ENCODE data around the gene PIGU. TPM values are rescaled to one million over a fixed set of nuclear protein-coding genes. Genes with fewer than 3 reads are reported as not detected.

PIGU gene
- polyA plus RNA-seq, 1 of the 3 experiments (the other 2 are of a cell fraction) = 40.3 TPM

GRCh38 chr20:34709831-34710567, 33.1 kb upstream of the PIGU start:
- Histone ChIP-seq H2AFZ (ENCODE audit: low read depth) (peak overlapping the region; percentile 67; the same call in 1 of the 2 replicates), H3K9me2 (no peaks in the 10 kb centered on the region), H3K79me2 (ENCODE audit: insufficient read depth) (no peaks in the 10 kb centered on the region), H3K27me3 (ENCODE audit: insufficient read depth) (no peaks in the 10 kb centered on the region), H4K20me1 (ENCODE audit: insufficient read depth) (peaks cover 35% of the 10 kb centered on the region), H3K4me1 (ENCODE audit: control insufficient read depth in 1 of 2, insufficient read depth in 2 of 2, low read depth in 1 of 2, low read length in 1 of 2) (peaks cover 24 to 32% of the 10 kb centered on the region in 2 experiments), H3K4me2 (peak overlapping the region; percentile 80), H3K4me3 (ENCODE audit: low read depth in 2 of 2, low read length in 1 of 2) (peak overlapping the region; percentile 59 to 61), H3K9ac (no peak overlapping the region; the same call in 1 of the 2 replicates), H3K36me3 (replicated peaks in 1 of 2; ENCODE audit: control insufficient read depth in 1 of 2, insufficient read depth in 2 of 2, low read length in 1 of 2) (peaks cover 9 to 20% of the 10 kb centered on the region in 2 experiments), H3F3A (replicated peaks; ENCODE audit: insufficient read depth) (peaks cover 37% of the 10 kb centered on the region), H3K27ac (ENCODE audit: low read depth in 2 of 2, low read length in 1 of 2) (peak overlapping the region in 1 of 2 experiments; percentile 84; a peak in 2 of 4 replicates), H3K9me3 (no peaks in the 10 kb centered on the region)
- CTCF ChIA-PET = interaction anchor here (0.6 to 1.2 kb wide), 4 partner anchors 11 to 407 kb away, joined by 3 to 5 read pairs (median 3); partner anchors contain the start of gene AHCY
- WGBS (ENCODE audit: low lambda C conversion rate) = 34% methylated on average over 17 of the region's 61 CpGs
- DNase-seq = peak; percentile 90
- POLR2A ChIA-PET = interaction anchor here (0.6 to 2.3 kb wide), 3 partner anchors 115 to 152 kb away, joined by 3 to 9 read pairs (median 4); partner anchors contain the start of genes MAP1LC3A and NCOA6
- TF ChIP-seq NFIC (IDR thresholded peaks at IDR 0.05; ENCODE audit: borderline replicate concordance) (no peak), SIN3A (IDR thresholded peaks at IDR 0.05; ENCODE audit: borderline replicate concordance, low read depth, low read length) (0 out of 2 replicates have a peak, but pooled peaks have one; percentile 35), ZBTB33 (IDR thresholded peaks at IDR 0.05; ENCODE audit: borderline replicate concordance, low read depth) (no peak), JUND (IDR thresholded peaks at IDR 0.05) (no peak), GABPA (IDR thresholded peaks at IDR 0.05; ENCODE audit: low read depth) (no peak), CHD2 (IDR thresholded peaks at IDR 0.05; ENCODE audit: low read length, partially characterized antibody) (no peak), POLR2AphosphoS5 (IDR thresholded peaks at IDR 0.05; ENCODE audit: low read depth, low read length) (no peak; the same call in 1 of the 2 replicates), EZH2phosphoT487 (IDR thresholded peaks at IDR 0.05; ENCODE audit: borderline replicate concordance, low read depth) (no peak), TAF1 (IDR thresholded peaks at IDR 0.05; ENCODE audit: borderline replicate concordance, low read depth, low read length) (no peak), MEF2A (IDR thresholded peaks at IDR 0.05; ENCODE audit: borderline replicate concordance, low read depth) (no peak), FOXJ3 (CRISPR knock-in tag; IDR thresholded peaks at IDR 0.05) (no peak), EP300 (IDR thresholded peaks at IDR 0.05; ENCODE audit: borderline replicate concordance in 1 of 2, low read depth in 1 of 2, low read length in 1 of 2) (no peak), TEAD4 (IDR thresholded peaks at IDR 0.05; ENCODE audit: borderline replicate concordance, insufficient read depth) (no peak), IRF3 (IDR thresholded peaks at IDR 0.05; ENCODE audit: low read depth, low read length) (no peak), MAX (IDR thresholded peaks at IDR 0.05; ENCODE audit: low read depth) (peak; percentile 42; the same call in 1 of the 2 replicates), RFX5 (IDR thresholded peaks at IDR 0.05; ENCODE audit: low read length) (no peak), GATA2 (CRISPR knock-in tag; IDR thresholded peaks at IDR 0.05) (no peak), MXI1 (IDR thresholded peaks at IDR 0.05; ENCODE audit: low read depth, low read length) (peak; percentile 62; the same call in 1 of the 2 replicates), RXRA (IDR thresholded peaks at IDR 0.05; ENCODE audit: borderline replicate concordance, low read depth) (no peak), NRF1 (IDR thresholded peaks at IDR 0.05; ENCODE audit: low read depth, low read length) (no peak), FOSL2 (IDR thresholded peaks at IDR 0.05; ENCODE audit: borderline replicate concordance, low read depth) (no peak), REST (IDR thresholded peaks at IDR 0.05; ENCODE audit: low read depth, low read length) (no peak), RCOR1 (IDR thresholded peaks at IDR 0.05; ENCODE audit: low read length) (0 out of 2 replicates have a peak, but pooled peaks have one; percentile 26), ELF1 (IDR thresholded peaks at IDR 0.05) (no peak), USF1 (IDR thresholded peaks at IDR 0.05; ENCODE audit: borderline replicate concordance, low read depth) (no peak), FOXM1 (IDR thresholded peaks at IDR 0.05; ENCODE audit: low read depth) (no peak)
